HCT116 (cell line): Measurements from ENCODE around the gene DAGLB. TPM values are rescaled to one million over a fixed set of nuclear protein-coding genes. Genes with fewer than 3 reads are reported as not detected.

Source experiments
- ATAC-seq: fragments of 200-7000 bp; cut with Tn5 transposase; 2 replicates; pipeline ENCODE4 v1.9.1; 2020; ENCODE audit warnings: mild to moderate bottlenecking, moderate library complexity
- BruUV-seq: library from RNA; stranded (reverse); fragments of 400-500 nt; replicated peaks from 2 replicates; lab custom pipeline; 2021; lab: Mats Ljungman, UMichigan
- CTCF ChIA-PET: fragments of 300-600 bp; sonication (Branson Sonifier 250); formaldehyde crosslinking; loops from one replicate; lab custom pipeline; 2021; ENCODE audit warnings: antibody characterized with exemption; lab: Charles Lee
- POLR2A ChIA-PET: fragments of 300-600, 350-600 bp; sonication (Branson Sonifier 250); formaldehyde crosslinking; loops from one replicate; lab custom pipeline; 2021; ENCODE audit warnings: antibody characterized with exemption; lab: Charles Lee
- RAD21 ChIA-PET, 2 experiments: fragments of 300-600 bp; sonication (Branson Sonifier 250); formaldehyde crosslinking; loops; one replicate each; lab custom pipeline; 2023; ENCODE audit warnings: low total read pairs in 2 of 2; ENCODE audit not compliant: uncharacterized antibody in 2 of 2, unreplicated experiment in 2 of 2, low non-redundant PET in 1 of 2; lab: Charles Lee
- DNase-seq: peaks from one replicate; pipeline ENCODE4 v3.0.0-alpha.2; 2010; ENCODE audit warnings: low read depth, low spot score
- H2AFZ ChIP-seq: fragments of 200-600 bp; shearing (Covaris generic), sonication (generic); 2 replicates; pipeline ENCODE4 v1.6.1; 2017; ENCODE audit warnings: low read depth, mixed run types, mixed read lengths, antibody characterized with exemption, low read length; ENCODE audit not compliant: poor library complexity, severe bottlenecking
- H3K27ac ChIP-seq: 2 replicates; pipeline ENCODE4 v1.5.1; 2012; ENCODE audit warnings: low read depth, low read length
- H3K27me3 ChIP-seq: fragments of 200-600 bp; sonication (generic); 2 replicates; pipeline ENCODE4 v1.6.1; 2016; ENCODE audit warnings: mixed run types, low read length, mixed read lengths; ENCODE audit not compliant: insufficient read depth
- H3K36me3 ChIP-seq, 2 experiments: fragments of 200-500 bp in 1 of 2; fragments of 200-600 bp in 1 of 2; sonication (Bioruptor generic) in 1 of 2; sonication (generic) in 1 of 2; 2 replicates each; pipeline versions ENCODE4 v1.5.1 to v1.6.1; 2014 to 2016; ENCODE audit warnings: low read length in 2 of 2, inconsistent platforms in 1 of 2, mixed read lengths in 1 of 2, mixed run types in 1 of 2; ENCODE audit not compliant: insufficient read depth in 2 of 2, control insufficient read depth in 1 of 2
- H3K4me1 ChIP-seq, 2 experiments: fragments of 200-600 bp in 1 of 2; sonication (generic) in 1 of 2; 2 replicates each; pipeline versions ENCODE4 v1.5.1 to v1.6.1; 2012 to 2017; ENCODE audit warnings: low read length in 2 of 2, inconsistent platforms in 1 of 2, mild to moderate bottlenecking in 1 of 2, mixed read lengths in 1 of 2, mixed run types in 1 of 2, moderate library complexity in 1 of 2; ENCODE audit not compliant: insufficient read depth in 2 of 2, control insufficient read depth in 1 of 2
- H3K4me2 ChIP-seq: fragments of 200-600 bp; sonication (generic); 2 replicates; pipeline ENCODE4 v1.6.1; 2017; ENCODE audit warnings: mixed run types, low read length, mixed read lengths
- H3K4me3 ChIP-seq, 2 experiments: fragments of 200-600 bp in 1 of 2; sonication (generic) in 1 of 2; replicated peaks in 1 of 2; 2 replicates each; pipeline ENCODE4 v1.5.1; 2011 to 2016; ENCODE audit warnings: low read length in 2 of 2, control low read depth in 1 of 2, low read depth in 1 of 2, mild to moderate bottlenecking in 1 of 2, mixed read lengths in 1 of 2, mixed run types in 1 of 2
- H3K79me2 ChIP-seq: fragments of 200-600 bp; sonication (generic); 2 replicates; pipeline ENCODE4 v1.6.1; 2017; ENCODE audit warnings: mild to moderate bottlenecking, mixed run types, low read length, moderate library complexity, mixed read lengths; ENCODE audit not compliant: insufficient read depth
- H3K9ac ChIP-seq: fragments of 200-600 bp; sonication (generic); 2 replicates; pipeline ENCODE4 v1.6.1; 2016; ENCODE audit warnings: low read length, mixed read lengths
- H3K9me2 ChIP-seq: fragments of 200-600 bp; sonication (generic), shearing (Covaris generic); 2 replicates; pipeline ENCODE4 v1.6.1; 2017; ENCODE audit warnings: mixed run types, mild to moderate bottlenecking, moderate library complexity; ENCODE audit not compliant: insufficient read depth
- H3K9me3 ChIP-seq, 2 experiments: fragments of 200-500 bp in 1 of 2; fragments of 200-600 bp in 1 of 2; sonication (Bioruptor generic) in 1 of 2; sonication (generic) in 1 of 2; 2 replicates each; pipeline ENCODE4 v1.6.1; 2014 to 2017; ENCODE audit warnings: low read length in 2 of 2, mixed read lengths in 2 of 2, inconsistent platforms in 1 of 2, low read depth in 1 of 2, mild to moderate bottlenecking in 1 of 2, mixed run types in 1 of 2, moderate library complexity in 1 of 2; ENCODE audit not compliant: control insufficient read depth in 1 of 2, insufficient read depth in 1 of 2
- H4K20me1 ChIP-seq: fragments of 200-600 bp; sonication (generic), shearing (Covaris generic); 2 replicates; pipeline ENCODE4 v1.6.1; 2017; ENCODE audit warnings: mixed run types, mild to moderate bottlenecking, moderate library complexity; ENCODE audit not compliant: insufficient read depth
- CBX3 ChIP-seq: IDR thresholded peaks from 2 replicates; pipeline ENCODE4 v1.6.1; 2012; ENCODE audit warnings: low read depth
- CEBPB ChIP-seq: IDR thresholded peaks from 2 replicates; pipeline ENCODE4 v1.6.1; 2012; ENCODE audit warnings: low read depth
- EGR1 ChIP-seq: IDR thresholded peaks from 2 replicates; pipeline ENCODE4 v1.6.1; 2012; ENCODE audit warnings: low read depth
- ELF1 ChIP-seq: IDR thresholded peaks from 2 replicates; pipeline ENCODE4 v1.6.1; 2012; ENCODE audit warnings: low read depth, borderline replicate concordance
- FOSL1 ChIP-seq: IDR thresholded peaks from 2 replicates; pipeline ENCODE4 v1.6.1; 2012; ENCODE audit warnings: low read depth
- POLR2AphosphoS5 ChIP-seq: IDR thresholded peaks from 2 replicates; pipeline ENCODE4 v1.6.1; 2011; ENCODE audit warnings: mild to moderate bottlenecking, low read depth, low read length, moderate library complexity
- RAD21 ChIP-seq: IDR thresholded peaks from 2 replicates; pipeline ENCODE4 v1.6.1; 2012; ENCODE audit warnings: low read depth, mild to moderate bottlenecking
- REST ChIP-seq: IDR thresholded peaks from 2 replicates; pipeline ENCODE4 v1.6.1; 2012; ENCODE audit warnings: low read depth
- TCF7L2 ChIP-seq: IDR thresholded peaks from 2 replicates; pipeline ENCODE4 v1.7.0; 2011; ENCODE audit warnings: borderline replicate concordance, inconsistent platforms; ENCODE audit not compliant: insufficient read depth, insufficient read length; ENCODE audit errors: extremely low read depth
- ZBTB33 ChIP-seq: IDR thresholded peaks from 2 replicates; pipeline ENCODE4 v1.6.1; 2011; ENCODE audit warnings: mild to moderate bottlenecking, low read length, moderate library complexity; ENCODE audit not compliant: insufficient replicate concordance; ENCODE audit errors: extremely low read depth
- intact Hi-C: fragments of 100-400 bp; cut with micrococcal nuclease; formaldehyde crosslinking; loops from 2 replicates; pipeline ENCODE4 v1.10.0; 2022
- total RNA-seq: library from RNA; stranded (reverse); gene quantifications from one replicate; pipeline ENCODE4 v1.2.1, GENCODE V29; 2021; ENCODE audit not compliant: unreplicated experiment

Gene DAGLB
- total RNA-seq, 1 experiment from 2014 or later = 30.2 TPM

- POLR2A ChIA-PET = no interaction called here
- no peak overlapping the region for H3K4me3 ChIP-seq
- no peaks in the 10 kb centered on the region for H3K27me3 ChIP-seq
- no TSS peak for BruUV-seq
- no peak overlapping the region for H3K9ac ChIP-seq
- RAD21 ChIA-PET = no interaction called here
- no peak for DNase-seq
- H3K9me3 ChIP-seq = no peaks in the 10 kb centered on the region
- H3K27ac ChIP-seq = no peak overlapping the region
- H3K9me2 ChIP-seq = no peaks in the 10 kb centered on the region
- intact Hi-C loops = no loop called here
- H3K36me3 ChIP-seq = no peaks in the 10 kb centered on the region
- no peaks in the 10 kb centered on the region for H3K4me1 ChIP-seq
- H2AFZ ChIP-seq = no peak overlapping the region
- H3K4me2 ChIP-seq = no peak overlapping the region
- CTCF ChIA-PET = no interaction called here
- TF ChIP-seq ELF1 (no peak), TCF7L2 (no peak), RAD21 (no peak), ZBTB33 (no peak), CBX3 (no peak), CEBPB (no peak), POLR2AphosphoS5 (no peak), REST (no peak), EGR1 (no peak), FOSL1 (no peak)
- H4K20me1 ChIP-seq = no peaks in the 10 kb centered on the region
- no peak for ATAC-seq
- no peaks in the 10 kb centered on the region for H3K79me2 ChIP-seq
These were observed 49.3 kb upstream of the DAGLB start for GRCh38 chr7:6496842-6497636.
